ENCODE data around the gene HSH2D. TPM values are rescaled to one million over a fixed set of nuclear protein-coding genes. Genes with fewer than 3 reads are reported as not detected.
A peak's percentile ranks its signal among the peaks of the same experiment; 100 is the strongest.

HSH2D gene
- total RNA-seq, 1 donor from 2014 or later = 0.46 TPM

GRCh38 chr19:16111909-16112752 lies 31.4 kb upstream of the HSH2D start:
- no peak for DNase-seq (ENCODE audit: low read depth)
- H3K4me3 ChIP-seq (ENCODE audit: low read depth, low read length) = peak overlapping the region; percentile 83
- TF ChIP-seq CTCF (IDR thresholded peaks at IDR 0.05; ENCODE audit: insufficient read depth, low read length, poor library complexity, severe bottlenecking) = no peak
- no peaks in the 10 kb centered on the region for H3K27me3 ChIP-seq (ENCODE audit: control insufficient read depth, insufficient read depth, low read length)
- no peaks in the 10 kb centered on the region for H3K36me3 ChIP-seq (ENCODE audit: control insufficient read depth, insufficient read depth, low read length)

GRCh38 chr19:16112778-16113177 lies 30.7 kb upstream of the HSH2D start:
- no peak for TF ChIP-seq CTCF (IDR thresholded peaks at IDR 0.05; ENCODE audit: insufficient read depth, low read length, poor library complexity, severe bottlenecking)
- Histone ChIP-seq H3K4me3 (ENCODE audit: low read depth, low read length) (no peak overlapping the region), H3K36me3 (ENCODE audit: control insufficient read depth, insufficient read depth, low read length) (no peaks in the 10 kb centered on the region), H3K27me3 (ENCODE audit: control insufficient read depth, insufficient read depth, low read length) (no peaks in the 10 kb centered on the region)
- no peak for DNase-seq (ENCODE audit: low read depth)

GRCh38 chr19:16113727-16114126 lies 29.8 kb upstream of the HSH2D start:
- Histone ChIP-seq H3K36me3 (ENCODE audit: control insufficient read depth, insufficient read depth, low read length) (no peaks in the 10 kb centered on the region), H3K4me3 (ENCODE audit: low read depth, low read length) (no peak overlapping the region), H3K27me3 (ENCODE audit: control insufficient read depth, insufficient read depth, low read length) (no peaks in the 10 kb centered on the region)
- DNase-seq (ENCODE audit: low read depth) = no peak
- TF ChIP-seq CTCF (IDR thresholded peaks at IDR 0.05; ENCODE audit: insufficient read depth, low read length, poor library complexity, severe bottlenecking) = no peak

GRCh38 chr19:16115301-16116039 lies 28.0 kb upstream of the HSH2D start:
- DNase-seq (ENCODE audit: low read depth) = no peak
- Histone ChIP-seq H3K4me3 (ENCODE audit: low read depth, low read length) (no peak overlapping the region), H3K36me3 (ENCODE audit: control insufficient read depth, insufficient read depth, low read length) (no peaks in the 10 kb centered on the region), H3K27me3 (ENCODE audit: control insufficient read depth, insufficient read depth, low read length) (no peaks in the 10 kb centered on the region)
- TF ChIP-seq CTCF (IDR thresholded peaks at IDR 0.05; ENCODE audit: insufficient read depth, low read length, poor library complexity, severe bottlenecking) = no peak

- no peak for DNase-seq (ENCODE audit: low read depth)
- TF ChIP-seq CTCF (IDR thresholded peaks at IDR 0.05; ENCODE audit: insufficient read depth, low read length, poor library complexity, severe bottlenecking) = no peak
- Histone ChIP-seq H3K27me3 (ENCODE audit: control insufficient read depth, insufficient read depth, low read length) (no peaks in the 10 kb centered on the region), H3K36me3 (ENCODE audit: control insufficient read depth, insufficient read depth, low read length) (no peaks in the 10 kb centered on the region), H3K4me3 (ENCODE audit: low read depth, low read length) (no peak overlapping the region)
Measured at GRCh38 chr19:16116067-16116466, 27.4 kb upstream of the HSH2D start.

Measured in kidney epithelial cell (primary cell).